GM12874 (cell line): ENCODE data around the gene PTRHD1.

ENCODE experiments used
- TF ChIP-seq, protein P1 (sequence below): IDR thresholded peaks from 2 replicates; pipeline ENCODE4 v1.5.1; 2011; ENCODE audit warnings: low read depth, mild to moderate bottlenecking, control low read depth, low read length, moderate library complexity; ENCODE audit not compliant: insufficient read depth

The PTRHD1 gene

DNA sequence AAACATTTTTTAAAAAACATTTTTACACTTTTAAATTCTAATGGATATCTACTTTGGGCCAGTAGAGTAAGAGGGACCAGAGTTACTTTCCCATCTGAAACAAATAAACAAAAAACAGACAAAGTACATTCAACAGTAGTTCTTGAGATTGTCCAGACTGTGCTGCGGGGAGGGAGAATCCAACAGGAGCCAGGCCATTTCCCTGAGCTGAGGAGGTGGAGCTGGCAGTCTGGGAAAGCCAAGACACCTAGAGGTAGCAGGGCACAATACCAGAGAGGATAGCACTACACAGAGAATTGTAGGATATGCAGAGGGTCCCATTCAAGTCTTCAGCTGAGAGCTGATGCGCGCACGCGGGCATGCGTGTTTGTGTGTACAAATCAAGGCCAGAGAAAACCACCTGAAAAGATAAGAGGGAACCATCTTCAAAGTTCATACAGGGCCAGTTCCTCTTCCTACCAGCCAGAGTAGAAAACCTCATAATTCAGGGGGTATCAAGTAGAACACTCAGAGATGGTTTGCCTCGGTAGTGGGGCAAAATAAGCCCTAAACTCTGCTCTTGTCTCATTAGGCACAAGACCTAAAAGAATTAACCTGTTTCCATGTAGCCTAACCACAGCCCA is 44.0 kb downstream of the PTRHD1 start:
- TF ChIP-seq, protein P1, sequence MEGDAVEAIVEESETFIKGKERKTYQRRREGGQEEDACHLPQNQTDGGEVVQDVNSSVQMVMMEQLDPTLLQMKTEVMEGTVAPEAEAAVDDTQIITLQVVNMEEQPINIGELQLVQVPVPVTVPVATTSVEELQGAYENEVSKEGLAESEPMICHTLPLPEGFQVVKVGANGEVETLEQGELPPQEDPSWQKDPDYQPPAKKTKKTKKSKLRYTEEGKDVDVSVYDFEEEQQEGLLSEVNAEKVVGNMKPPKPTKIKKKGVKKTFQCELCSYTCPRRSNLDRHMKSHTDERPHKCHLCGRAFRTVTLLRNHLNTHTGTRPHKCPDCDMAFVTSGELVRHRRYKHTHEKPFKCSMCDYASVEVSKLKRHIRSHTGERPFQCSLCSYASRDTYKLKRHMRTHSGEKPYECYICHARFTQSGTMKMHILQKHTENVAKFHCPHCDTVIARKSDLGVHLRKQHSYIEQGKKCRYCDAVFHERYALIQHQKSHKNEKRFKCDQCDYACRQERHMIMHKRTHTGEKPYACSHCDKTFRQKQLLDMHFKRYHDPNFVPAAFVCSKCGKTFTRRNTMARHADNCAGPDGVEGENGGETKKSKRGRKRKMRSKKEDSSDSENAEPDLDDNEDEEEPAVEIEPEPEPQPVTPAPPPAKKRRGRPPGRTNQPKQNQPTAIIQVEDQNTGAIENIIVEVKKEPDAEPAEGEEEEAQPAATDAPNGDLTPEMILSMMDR, result no peak

DNA sequence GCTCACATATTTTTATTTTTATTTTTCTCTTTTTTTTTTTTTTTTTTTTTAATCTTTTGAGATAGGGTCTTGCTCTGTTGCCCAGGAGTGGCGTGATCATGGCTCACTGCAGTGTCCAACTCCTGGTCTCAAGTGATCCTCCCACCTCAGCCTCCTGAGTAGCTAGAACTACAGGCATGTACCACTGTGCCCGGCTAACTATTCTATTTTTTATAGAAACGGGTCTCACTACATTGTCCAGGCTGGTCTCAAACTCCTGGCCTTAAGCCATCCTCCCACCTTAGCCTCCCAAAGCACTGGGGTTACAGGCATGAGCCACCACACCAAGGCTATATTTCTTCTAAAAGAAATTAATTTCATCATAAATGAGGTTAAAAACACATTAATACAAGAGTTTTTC is 45.9 kb downstream of the PTRHD1 start:
- TF ChIP-seq, protein P1, result no peak

DNA sequence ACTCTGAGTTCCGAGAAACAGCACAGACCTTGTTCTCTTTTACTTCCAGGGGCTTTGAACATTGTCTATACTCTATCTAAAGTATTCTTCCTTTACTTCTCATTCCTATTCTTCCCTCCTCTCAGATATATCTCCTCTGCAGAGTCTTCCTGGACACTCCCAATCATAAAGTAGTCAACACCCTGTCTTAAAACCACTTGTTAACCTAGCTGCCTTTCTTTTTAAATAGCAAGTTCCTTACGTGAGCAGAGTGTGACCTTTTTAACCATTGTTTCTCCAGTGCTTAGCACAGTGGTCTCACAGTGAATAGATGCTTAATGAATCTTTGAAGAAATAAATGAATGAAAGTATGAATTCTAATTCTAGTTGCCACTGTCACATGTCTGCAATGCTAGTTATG is 47.4 kb downstream of the PTRHD1 start:
- TF ChIP-seq, protein P1, result no peak

DNA sequence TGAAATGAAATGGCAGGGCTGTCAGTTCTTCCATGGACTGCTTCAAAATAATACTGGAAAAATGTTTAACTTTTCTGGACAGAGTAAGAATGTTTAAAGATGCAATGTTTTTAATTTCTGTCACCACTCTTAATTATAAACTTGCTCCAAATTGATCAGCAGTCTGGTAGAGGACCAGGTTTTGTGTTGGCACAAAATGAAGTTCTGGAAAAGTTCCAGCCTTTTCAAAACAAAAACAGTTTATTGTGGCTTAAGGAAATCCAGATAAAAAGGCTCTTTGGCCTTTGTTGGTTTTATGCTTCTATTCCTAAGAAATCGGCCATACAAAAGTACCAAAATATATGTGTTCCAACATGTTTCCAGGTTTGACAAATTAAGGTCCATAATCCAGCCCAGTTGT is 48.8 kb downstream of the PTRHD1 start:
- TF ChIP-seq, protein P1, result no peak

DNA sequence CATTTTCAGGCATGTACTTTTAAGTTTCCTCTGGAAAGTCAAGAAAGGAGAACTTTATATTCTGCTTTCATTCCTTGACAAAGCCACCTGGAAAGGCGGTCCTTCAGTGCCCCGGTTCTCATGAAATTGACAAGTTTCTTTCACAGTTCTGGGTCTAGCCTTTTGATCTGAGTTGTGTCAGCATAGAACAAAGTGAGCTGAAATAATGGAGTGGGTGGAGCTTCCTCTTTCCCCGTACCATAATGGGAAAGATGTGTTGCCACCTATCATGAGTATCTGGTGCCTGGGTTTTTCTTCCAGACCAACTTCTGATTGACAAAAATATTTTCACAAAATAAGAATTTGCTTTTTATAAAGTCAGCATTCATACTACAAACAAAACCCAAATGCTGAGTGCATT is 49.3 kb downstream of the PTRHD1 start:
- TF ChIP-seq, protein P1, result no peak

DNA sequence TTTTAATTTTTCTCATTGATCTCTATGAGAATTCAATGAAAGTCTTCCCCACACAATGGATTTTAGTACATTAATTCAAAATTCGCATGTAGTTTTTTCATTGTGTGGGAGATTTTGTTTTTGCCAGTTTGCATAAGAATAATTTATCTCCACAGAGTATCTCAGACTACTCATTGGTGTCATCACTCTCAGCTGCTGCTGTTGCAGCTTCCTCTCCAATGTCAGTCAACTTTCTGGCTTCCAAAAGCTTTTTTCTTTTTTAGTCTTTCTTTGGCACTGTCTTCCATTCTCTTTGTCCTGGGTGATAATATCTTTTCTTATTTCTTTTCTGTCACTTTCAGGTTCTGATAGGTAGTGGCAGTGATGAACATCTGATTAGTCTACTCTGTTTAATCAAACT is 50.5 kb downstream of the PTRHD1 start:
- TF ChIP-seq, protein P1, result no peak

DNA sequence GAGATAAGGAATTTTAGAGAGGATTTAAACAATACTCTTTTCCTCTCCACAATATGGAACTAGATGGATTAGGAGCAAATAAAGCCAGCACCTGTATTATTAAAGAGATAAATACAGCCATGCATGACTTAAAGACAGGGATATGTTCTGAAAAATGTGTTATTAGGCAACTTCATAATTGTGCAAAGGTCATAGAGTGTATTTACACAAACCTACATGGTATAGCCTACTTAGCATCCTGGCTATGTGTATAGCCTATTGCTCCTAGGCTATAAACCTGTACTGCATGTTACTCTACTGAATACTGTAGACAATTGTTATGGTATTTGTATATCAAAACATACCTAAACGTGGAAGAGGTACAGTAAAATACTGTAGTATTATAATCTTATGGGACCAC is 53.0 kb downstream of the PTRHD1 start:
- TF ChIP-seq, protein P1, result no peak
